Endothelial cell of umbilical vein (primary cell): ENCODE results near the gene RAD9A. TPM values are rescaled to one million over a fixed set of nuclear protein-coding genes. Genes with fewer than 3 reads are reported as not detected.

Source experiments
- BruUV-seq: library from RNA; stranded (reverse); fragments of 400-500 nt; replicated peaks from 2 replicates; lab custom pipeline; 2021; lab: Mats Ljungman, UMichigan
- CTCF ChIA-PET: fragments of 300-600, 350-600 bp; sonication (Branson Sonifier 250); formaldehyde crosslinking; loops from one replicate; lab custom pipeline; 2021; ENCODE audit warnings: antibody characterized with exemption, inconsistent platforms; lab: Charles Lee
- POLR2A ChIA-PET: fragments of 300-600, 350-600 bp; sonication (Branson Sonifier 250); formaldehyde crosslinking; loops from one replicate; lab custom pipeline; 2021; ENCODE audit warnings: antibody characterized with exemption, inconsistent platforms; lab: Charles Lee
- DNase-seq: peaks from one replicate; pipeline ENCODE4 v3.0.0-alpha.2; 2011; ENCODE audit warnings: low read depth, low spot score
- FAIRE-seq: peaks from 2 replicates; lab custom pipeline; 2011; peaks lifted over from hg19 to GRCh38; lab: Jason Lieb, UNC
- H2AFZ ChIP-seq: 2 replicates; pipeline ENCODE4 v1.6.0; 2012; ENCODE audit warnings: low read depth, low read length, control low read depth, inconsistent platforms
- H3K27ac ChIP-seq: 2 replicates; pipeline ENCODE4 v1.5.1; 2011; ENCODE audit warnings: low read depth, mild to moderate bottlenecking, control low read depth, low read length, moderate library complexity; ENCODE audit not compliant: insufficient read depth
- H3K27me3 ChIP-seq, 2 experiments: 2 replicates each; pipeline versions ENCODE4 v1.6.0 to v1.6.1; 2011; ENCODE audit warnings: low read length in 2 of 2, mixed read lengths in 1 of 2; ENCODE audit not compliant: control insufficient read depth in 2 of 2, insufficient read depth in 2 of 2
- H3K36me3 ChIP-seq, 2 experiments: 2 replicates in 1 of 2; 3 replicates in 1 of 2; pipeline ENCODE4 v1.5.1; 2011; ENCODE audit warnings: low read length in 2 of 2, mild to moderate bottlenecking in 1 of 2, moderate library complexity in 1 of 2; ENCODE audit not compliant: control insufficient read depth in 2 of 2, insufficient read depth in 2 of 2; ENCODE audit errors: extremely low read depth in 1 of 2
- H3K4me1 ChIP-seq: 3 replicates; pipeline ENCODE4 v1.5.1; 2011; ENCODE audit warnings: mild to moderate bottlenecking, low read length; ENCODE audit not compliant: control insufficient read depth, insufficient read depth; ENCODE audit errors: extremely low read depth
- H3K4me2 ChIP-seq: 2 replicates; pipeline ENCODE4 v1.6.1; 2011; ENCODE audit warnings: low read length, control low read depth, mixed read lengths; ENCODE audit not compliant: insufficient read depth
- H3K4me3 ChIP-seq, 3 experiments: fragments of 200-600 bp in 1 of 3; sonication (generic), shearing (Covaris generic) in 1 of 3; replicated peaks in 1 of 3; 2 replicates each; pipeline ENCODE4 v1.5.1; 2011 to 2016; ENCODE audit warnings: control low read depth in 3 of 3, low read length in 3 of 3, mild to moderate bottlenecking in 2 of 3, inconsistent platforms in 1 of 3, low read depth in 1 of 3, moderate library complexity in 1 of 3; ENCODE audit not compliant: insufficient read depth in 1 of 3
- H3K79me2 ChIP-seq: 2 replicates; pipeline ENCODE4 v1.6.0; 2012; ENCODE audit warnings: low read length, inconsistent platforms; ENCODE audit not compliant: control insufficient read depth, insufficient read depth
- H3K9ac ChIP-seq: replicated peaks from 2 replicates; pipeline ENCODE3; 2011; ENCODE audit warnings: low read length, control low read depth; ENCODE audit not compliant: insufficient read depth; ENCODE audit errors: extremely low read depth
- H3K9me1 ChIP-seq: replicated peaks from 3 replicates; pipeline ENCODE4 v1.6.0; 2011; ENCODE audit warnings: mild to moderate bottlenecking, low read length; ENCODE audit not compliant: control insufficient read depth, insufficient read depth; ENCODE audit errors: extremely low read depth
- H3K9me3 ChIP-seq: replicated peaks from 2 replicates; pipeline ENCODE4 v1.5.1; 2012; ENCODE audit warnings: low read length, inconsistent platforms; ENCODE audit not compliant: control insufficient read depth, insufficient read depth
- H4K20me1 ChIP-seq: replicated peaks from 2 replicates; pipeline ENCODE3; 2011; ENCODE audit warnings: mild to moderate bottlenecking, low read length; ENCODE audit not compliant: control insufficient read depth, insufficient read depth; ENCODE audit errors: extremely low read depth
- CTCF ChIP-seq, 2 donors: IDR thresholded peaks; 1 replicate in 1 of 2; 2 replicates in 1 of 2; pipeline ENCODE4 v1.5.1; 2011; ENCODE audit warnings: low read length in 2 of 2, mild to moderate bottlenecking in 2 of 2, moderate library complexity in 2 of 2, control low read depth in 1 of 2, inconsistent platforms in 1 of 2, low read depth in 1 of 2; ENCODE audit not compliant: insufficient read depth in 1 of 2; ENCODE audit errors: extremely low read depth in 1 of 2
- EZH2 ChIP-seq: IDR thresholded peaks from 2 replicates; pipeline ENCODE4 v1.6.1; 2012; ENCODE audit warnings: borderline replicate concordance, low read depth, mild to moderate bottlenecking, moderate library complexity, low read length, inconsistent platforms; ENCODE audit not compliant: severe bottlenecking
- FOS ChIP-seq: IDR thresholded peaks from 2 replicates; pipeline ENCODE4 v1.6.1; 2011; ENCODE audit warnings: mild to moderate bottlenecking, low read length, moderate library complexity, borderline replicate concordance; ENCODE audit not compliant: insufficient read depth
- GATA2 ChIP-seq: IDR thresholded peaks from 2 replicates; pipeline ENCODE4 v1.7.0; 2011; ENCODE audit warnings: low read depth, mild to moderate bottlenecking, moderate library complexity, mixed read lengths, low read length; ENCODE audit not compliant: insufficient read length, insufficient read depth
- JUN ChIP-seq: IDR thresholded peaks from 2 replicates; pipeline ENCODE4 v1.6.1; 2011; ENCODE audit warnings: borderline replicate concordance, low read depth; ENCODE audit not compliant: insufficient read length, insufficient read depth
- MAX ChIP-seq: IDR thresholded peaks from 2 replicates; pipeline ENCODE4 v1.6.1; 2011; ENCODE audit not compliant: insufficient read depth, insufficient read length
- MYC ChIP-seq: IDR thresholded peaks from one replicate; pipeline ENCODE4 v1.6.1; 2011; ENCODE audit warnings: mild to moderate bottlenecking, low read depth, low read length
- POLR2A ChIP-seq: IDR thresholded peaks from 2 replicates; pipeline ENCODE4 v1.6.1; 2012; ENCODE audit warnings: low read depth, mild to moderate bottlenecking, control low read depth, low read length
- POLR2AphosphoS5 ChIP-seq: IDR thresholded peaks from 2 replicates; pipeline ENCODE4 v1.6.1; 2012; ENCODE audit warnings: low read depth, mild to moderate bottlenecking, control low read depth, low read length, moderate library complexity; ENCODE audit not compliant: insufficient read depth
- dilution Hi-C: fragments of 300-500 bp; cut with MboI; formaldehyde crosslinking; loops from one replicate; pipeline ENCODE4 v1.15.0; 2019; ENCODE audit warnings: low sequenced_read_pairs; ENCODE audit not compliant: extremely low pct_ligation_motif_present
- intact Hi-C: fragments of 100-400 bp; cut with micrococcal nuclease; formaldehyde crosslinking; loops from one replicate; pipeline ENCODE4 v1.10.0; 2022
- polyA plus RNA-seq, 4 experiments: library from polyadenylated mRNA; depleted of rRNA in 3 of 4; stranded (reverse) in 3 of 4; unstranded in 1 of 4; fragments of >200 nt; gene quantifications; 2 replicates each; pipeline versions ENCODE4 v1.2.1 to v1.2.3, GENCODE V29; 2011 to 2012; ENCODE audit warnings: missing spikeins in 1 of 4
- total RNA-seq: library from RNA; stranded (reverse); gene quantifications from 2 replicates; pipeline ENCODE4 v1.2.3, GENCODE V29; 2021

RAD9A gene
- total and polyA plus RNA-seq, 2 donors (not counting 3 experiments of a cell fraction or from before 2014, with no cell fraction given) = 18.4 to 22.2 TPM

- Histone ChIP-seq H3K27ac (peak overlapping the region; percentile 33), H3K9me1 (no peaks in the 10 kb centered on the region), H3K79me2 (peaks cover 14% of the 10 kb centered on the region), H3K36me3 (no peaks in the 10 kb centered on the region), H3K4me3 (no peak overlapping the region), H3K4me1 (peaks cover 30% of the 10 kb centered on the region), H3K4me2 (no peak overlapping the region), H4K20me1 (no peaks in the 10 kb centered on the region), H3K27me3 (peaks cover 0 to 3% of the 10 kb centered on the region in 2 experiments), H3K9me3 (no peaks in the 10 kb centered on the region), H2AFZ (peak overlapping the region; percentile 30), H3K9ac (peak overlapping the region; percentile 1)
- no TSS peak for BruUV-seq
- intact Hi-C loops (loop anchor here (1.0 kb wide), 2 partner anchors 17 to 86 kb away; no protein-coding TSS in a partner anchor), dilution Hi-C loops (no loop called here)
- DNase-seq (no peak), FAIRE-seq (no peak)
- CTCF ChIA-PET = interaction anchor here (0.7 to 19.7 kb wide), 15 partner anchors 6 to 294 kb away, joined by 3 to 1051 read pairs (median 5); partner anchors contain the start of genes GSTP1, POLD4, PPP1CA and RAD9A
- POLR2A ChIA-PET = interaction anchor here (0.7 to 1.4 kb wide), 3 partner anchors 17 to 207 kb away, joined by 3 to 12 read pairs (median 4); no protein-coding TSS in a partner anchor
- TF ChIP-seq EZH2 (no peak), FOS (no peak), GATA2 (no peak), JUN (no peak), POLR2AphosphoS5 (no peak), POLR2A (no peak), CTCF (IDR thresholded peaks at IDR 0.05; ENCODE audit: extremely low read depth in 1 of 2, insufficient read depth in 1 of 2, low read depth in 1 of 2, low read length in 2 of 2) (no peak), MAX (no peak), MYC (no peak)
Measured at GRCh38 chr11:67374571-67375281, 17.1 kb upstream of the RAD9A start.
